Measurements from ENCODE around the gene MUC4. TPM values are rescaled to one million over a fixed set of nuclear protein-coding genes. Genes with fewer than 3 reads are reported as not detected.

Gene MUC4
- total and polyA plus RNA-seq, 10 of the 15 experiments (the other 5 are each of a cell fraction or from before 2014, with no cell fraction given) = 0.02 to 0.46 (median 0.27) TPM; not detected in 4

DNA sequence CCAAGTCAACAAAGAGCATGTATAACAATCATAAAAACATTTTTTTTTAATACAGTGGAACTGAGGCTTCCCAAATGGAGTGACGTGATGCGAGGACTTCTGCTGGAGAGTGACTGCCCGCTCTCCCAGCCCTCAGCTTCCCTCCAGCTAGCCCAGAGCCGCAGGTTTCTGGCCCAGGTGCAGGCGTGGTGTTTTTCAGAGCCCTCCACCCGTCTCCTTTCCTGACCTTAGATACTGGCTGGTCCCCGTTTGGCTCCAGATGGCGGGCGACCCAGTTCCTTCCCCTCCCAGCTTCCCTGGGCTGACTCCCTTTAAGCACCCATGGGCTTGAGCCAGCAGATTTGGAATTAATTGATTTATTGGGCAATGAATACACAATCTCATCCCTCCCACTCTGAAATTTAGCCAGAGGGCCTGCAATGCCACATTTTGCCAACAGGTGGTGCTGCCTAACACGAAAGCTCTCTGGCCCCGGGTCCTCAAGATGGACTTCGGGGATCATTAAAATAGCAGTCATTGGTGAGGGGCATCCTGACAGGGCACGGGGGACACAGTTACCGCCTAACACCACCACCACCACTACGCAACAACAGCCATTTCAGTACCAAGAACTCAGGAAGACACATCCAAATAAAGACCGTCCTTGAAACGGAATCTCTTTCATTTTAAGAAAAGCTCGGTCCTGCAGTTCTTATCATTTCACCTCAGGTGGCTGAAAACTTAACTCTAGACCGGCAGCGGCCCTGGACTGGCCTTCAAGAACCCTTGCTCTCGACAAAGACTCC lies 47.5 kb upstream of the MUC4 start:
- ATAC-seq = peak; percentile 76
- H3K4me2 ChIP-seq (ENCODE audit: control insufficient read depth, insufficient read depth) = no peak overlapping the region
- H3K9ac ChIP-seq (ENCODE audit: control insufficient read depth, insufficient read depth, low read length) = no peak overlapping the region
- no peak overlapping the region for H2AFZ ChIP-seq (ENCODE audit: control insufficient read depth, low read depth, low read length)
- TF ChIP-seq, protein P1, sequence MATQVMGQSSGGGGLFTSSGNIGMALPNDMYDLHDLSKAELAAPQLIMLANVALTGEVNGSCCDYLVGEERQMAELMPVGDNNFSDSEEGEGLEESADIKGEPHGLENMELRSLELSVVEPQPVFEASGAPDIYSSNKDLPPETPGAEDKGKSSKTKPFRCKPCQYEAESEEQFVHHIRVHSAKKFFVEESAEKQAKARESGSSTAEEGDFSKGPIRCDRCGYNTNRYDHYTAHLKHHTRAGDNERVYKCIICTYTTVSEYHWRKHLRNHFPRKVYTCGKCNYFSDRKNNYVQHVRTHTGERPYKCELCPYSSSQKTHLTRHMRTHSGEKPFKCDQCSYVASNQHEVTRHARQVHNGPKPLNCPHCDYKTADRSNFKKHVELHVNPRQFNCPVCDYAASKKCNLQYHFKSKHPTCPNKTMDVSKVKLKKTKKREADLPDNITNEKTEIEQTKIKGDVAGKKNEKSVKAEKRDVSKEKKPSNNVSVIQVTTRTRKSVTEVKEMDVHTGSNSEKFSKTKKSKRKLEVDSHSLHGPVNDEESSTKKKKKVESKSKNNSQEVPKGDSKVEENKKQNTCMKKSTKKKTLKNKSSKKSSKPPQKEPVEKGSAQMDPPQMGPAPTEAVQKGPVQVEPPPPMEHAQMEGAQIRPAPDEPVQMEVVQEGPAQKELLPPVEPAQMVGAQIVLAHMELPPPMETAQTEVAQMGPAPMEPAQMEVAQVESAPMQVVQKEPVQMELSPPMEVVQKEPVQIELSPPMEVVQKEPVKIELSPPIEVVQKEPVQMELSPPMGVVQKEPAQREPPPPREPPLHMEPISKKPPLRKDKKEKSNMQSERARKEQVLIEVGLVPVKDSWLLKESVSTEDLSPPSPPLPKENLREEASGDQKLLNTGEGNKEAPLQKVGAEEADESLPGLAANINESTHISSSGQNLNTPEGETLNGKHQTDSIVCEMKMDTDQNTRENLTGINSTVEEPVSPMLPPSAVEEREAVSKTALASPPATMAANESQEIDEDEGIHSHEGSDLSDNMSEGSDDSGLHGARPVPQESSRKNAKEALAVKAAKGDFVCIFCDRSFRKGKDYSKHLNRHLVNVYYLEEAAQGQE (IDR thresholded peaks at IDR 0.05; ENCODE audit: low read depth, low read length) = no peak
- TF ChIP-seq BHLHE40 (IDR thresholded peaks at IDR 0.05; ENCODE audit: borderline replicate concordance in 1 of 2, low read depth in 2 of 2, low read length in 1 of 2) (0 out of 4 replicates have a peak, but pooled peaks of 1 of the 2 experiments have one; percentile 18), YY1 (IDR thresholded peaks at IDR 0.05; ENCODE audit: low read depth, low read length) (peak; percentile 74), RAD21 (IDR thresholded peaks at IDR 0.05; ENCODE audit: insufficient read depth, low read depth, low read length) (peak; percentile 91), SUPT20H (IDR thresholded peaks at IDR 0.05; ENCODE audit: borderline replicate concordance, control insufficient read depth, low read depth, low read length) (no peak), SMC3 (IDR thresholded peaks at IDR 0.05; ENCODE audit: borderline replicate concordance, low read length) (peak; percentile 91), RUNX3 (IDR thresholded peaks at IDR 0.05; ENCODE audit: low read length) (0 out of 2 replicates have a peak, but pooled peaks have one; percentile 24)
- TF ChIP-seq, protein P2, sequence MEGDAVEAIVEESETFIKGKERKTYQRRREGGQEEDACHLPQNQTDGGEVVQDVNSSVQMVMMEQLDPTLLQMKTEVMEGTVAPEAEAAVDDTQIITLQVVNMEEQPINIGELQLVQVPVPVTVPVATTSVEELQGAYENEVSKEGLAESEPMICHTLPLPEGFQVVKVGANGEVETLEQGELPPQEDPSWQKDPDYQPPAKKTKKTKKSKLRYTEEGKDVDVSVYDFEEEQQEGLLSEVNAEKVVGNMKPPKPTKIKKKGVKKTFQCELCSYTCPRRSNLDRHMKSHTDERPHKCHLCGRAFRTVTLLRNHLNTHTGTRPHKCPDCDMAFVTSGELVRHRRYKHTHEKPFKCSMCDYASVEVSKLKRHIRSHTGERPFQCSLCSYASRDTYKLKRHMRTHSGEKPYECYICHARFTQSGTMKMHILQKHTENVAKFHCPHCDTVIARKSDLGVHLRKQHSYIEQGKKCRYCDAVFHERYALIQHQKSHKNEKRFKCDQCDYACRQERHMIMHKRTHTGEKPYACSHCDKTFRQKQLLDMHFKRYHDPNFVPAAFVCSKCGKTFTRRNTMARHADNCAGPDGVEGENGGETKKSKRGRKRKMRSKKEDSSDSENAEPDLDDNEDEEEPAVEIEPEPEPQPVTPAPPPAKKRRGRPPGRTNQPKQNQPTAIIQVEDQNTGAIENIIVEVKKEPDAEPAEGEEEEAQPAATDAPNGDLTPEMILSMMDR (IDR thresholded peaks at IDR 0.05 in 2 of 3, conservative IDR thresholded peaks at IDR 0.05 in 1 of 3; ENCODE audit: control insufficient read depth in 2 of 3, extremely low read depth in 1 of 3, insufficient read depth in 1 of 3, low read depth in 3 of 3, low read length in 3 of 3) = peak; percentile 91 to 98 (median 97)
- RAD21 ChIA-PET (ENCODE audit: unreplicated experiment) = interaction anchor here (0.8 to 1.3 kb wide), 6 partner anchors 35 to 56 kb away, joined by 3 to 12 read pairs (median 8); partner anchors contain the start of gene TNK2
- CTCF ChIA-PET = interaction anchor here (0.5 to 9.3 kb wide), 22 partner anchors 10 to 660 kb away, joined by 3 to 173 read pairs (median 4); partner anchors contain the start of gene TNK2
- no peaks in the 10 kb centered on the region for H4K20me1 ChIP-seq (ENCODE audit: control insufficient read depth, insufficient read depth)
- no peak overlapping the region for H3K27ac ChIP-seq (ENCODE audit: control insufficient read depth, insufficient read depth)
- no TSS peak for BruUV-seq (replicated peaks)
- peak; percentile 57 for FAIRE-seq
- no peaks in the 10 kb centered on the region for H3K79me2 ChIP-seq (ENCODE audit: control insufficient read depth, insufficient read depth, low read length)
- in situ Hi-C loops (cut with MboI) (loop anchor here (5.0 kb wide), 1 partner anchor 33 kb away; no protein-coding TSS in a partner anchor), intact Hi-C loops (cut with micrococcal nuclease; ENCODE audit: unreplicated experiment) (loop anchor here (1.0 to 10.0 kb wide), 3 partner anchors 35 to 584 kb away; partner anchors contain the start of gene XXYLT1)
- H3K4me1 ChIP-seq (ENCODE audit: control insufficient read depth, insufficient read depth, low read length) = no peaks in the 10 kb centered on the region
- no peak for DNase-seq (ENCODE audit: low read depth, low spot score)
- POLR2A ChIA-PET = interaction anchor here (0.8 to 1.2 kb wide), 2 partner anchors 35 to 55 kb away, joined by 3 read pairs; no protein-coding TSS in a partner anchor
- no peaks in the 10 kb centered on the region for H3K9me3 ChIP-seq (replicated peaks; ENCODE audit: control insufficient read depth, insufficient read depth, low read length)
- no peaks in the 10 kb centered on the region for H3K27me3 ChIP-seq (replicated peaks in 1 of 2; ENCODE audit: control insufficient read depth in 2 of 2, insufficient read depth in 2 of 2, low read length in 1 of 2)
- WGBS (ENCODE audit: insufficient coverage, insufficient replicate concordance, low lambda C conversion rate, missing lambda C conversion rate) = 9% methylated on average over 21 of the region's 21 CpGs
- H3K4me3 ChIP-seq = no peak overlapping the region
- SMC1A ChIA-PET (ENCODE audit: uncharacterized antibody, unreplicated experiment) = interaction anchor here (0.6 to 4.9 kb wide), 9 partner anchors 9 to 276 kb away, joined by 3 to 68 read pairs (median 3); no protein-coding TSS in a partner anchor
- H3K36me3 ChIP-seq (ENCODE audit: control insufficient read depth in 2 of 2, insufficient read depth in 2 of 2, low read length in 1 of 2) = no peaks in the 10 kb centered on the region; a peak in 1 of 4 replicates

Data from GM12878 (cell line).